Effector memory CD8-positive, alpha-beta T cell (primary cell): ENCODE data around the gene DUSP3.
A peak's percentile ranks its signal among the peaks of the same experiment; 100 is the strongest.

Source experiments
- ATAC-seq: fragments of 150-1000 bp; cut with Tn5 transposase; replicated peaks from 2 replicates; pipeline ENCODE4 v1.10.0; 2021; ENCODE audit warnings: mild to moderate bottlenecking, moderate library complexity
- DNase-seq, 3 experiments: peaks; one replicate each; pipeline ENCODE4 v3.0.0; 2021
- H3K27ac Mint-ChIP-seq, 2 donors: one replicate each; pipeline ENCODE4 v1.8.0; 2022; ENCODE audit warnings: mild to moderate bottlenecking in 2 of 2, mixed read lengths in 2 of 2, moderate library complexity in 2 of 2
- H3K27me3 Mint-ChIP-seq, 2 donors: one replicate each; pipeline ENCODE4 v1.8.0; 2022; ENCODE audit warnings: mixed read lengths in 2 of 2
- H3K36me3 Mint-ChIP-seq: one replicate; pipeline ENCODE4 v1.8.0; 2022; ENCODE audit warnings: mild to moderate bottlenecking, moderate library complexity, mixed read lengths; ENCODE audit not compliant: insufficient read depth
- H3K4me1 Mint-ChIP-seq, 2 donors: one replicate each; pipeline ENCODE4 v1.8.0; 2022; ENCODE audit warnings: low read depth in 2 of 2, mixed read lengths in 2 of 2
- H3K4me3 Mint-ChIP-seq, 2 donors: one replicate each; pipeline ENCODE4 v1.8.0; 2022; ENCODE audit warnings: mild to moderate bottlenecking in 2 of 2, mixed read lengths in 2 of 2, moderate library complexity in 2 of 2
- H3K9me3 Mint-ChIP-seq, 2 donors: one replicate each; pipeline ENCODE4 v1.8.0; 2022; ENCODE audit warnings: mixed read lengths in 2 of 2
- total RNA-seq, 9 experiments: gene quantifications; one replicate each; lab custom pipeline; 2026; lab: John Stamatoyannopoulos, UW

Gene DUSP3
- 11.4 to 31.9 (median 26.3) reads per million in 9 experiments for total RNA-seq

- Mint-ChIP-seq H3K9me3 (no peaks in the 10 kb centered on the region), H3K27me3 (peaks cover 34 to 35% of the 10 kb centered on the region in 2 donors), H3K27ac (peak within 1 kb of the TSS; percentile 29 to 74), H3K4me3 (peak within 1 kb of the TSS; percentile 79 to 82), H3K36me3 (peaks cover 2% of the 10 kb centered on the region), H3K4me1 (peaks cover 2 to 7% of the 10 kb centered on the region in 2 donors)
- DNase-seq (peak; percentile 56 to 73 (median 68)), ATAC-seq (peak; percentile 96)
These were observed at the start of gene DUSP3 for GRCh38 chr17:43778337-43779144. TSS of gene DUSP3 (minus strand) at chr17:43778977. CDS start at chr17:43778924, 53 bp downstream.

GRCh38 chr17:43827596-43827995 lies 48.8 kb upstream of the DUSP3 start:
- Mint-ChIP-seq H3K4me3 (no peak overlapping the region), H3K27me3 (peaks cover 0 to 10% of the 10 kb centered on the region in 2 donors), H3K27ac (no peak overlapping the region), H3K9me3 (no peaks in the 10 kb centered on the region), H3K36me3 (no peaks in the 10 kb centered on the region), H3K4me1 (peaks cover 0 to 6% of the 10 kb centered on the region in 2 donors)
- no peak for DNase-seq
- ATAC-seq: no peak

GRCh38 chr17:43826206-43826605 lies 47.4 kb upstream of the DUSP3 start:
- Mint-ChIP-seq H3K9me3 (no peaks in the 10 kb centered on the region), H3K4me1 (peaks cover 0 to 3% of the 10 kb centered on the region in 2 donors), H3K27ac (no peak overlapping the region), H3K27me3 (peaks cover 0 to 8% of the 10 kb centered on the region in 2 donors), H3K36me3 (no peaks in the 10 kb centered on the region), H3K4me3 (no peak overlapping the region)
- ATAC-seq (no peak), DNase-seq (no peak)

GRCh38 chr17:43825567-43825966 lies 46.8 kb upstream of the DUSP3 start:
- H3K27ac Mint-ChIP-seq: no peak overlapping the region
- H3K27me3 Mint-ChIP-seq: peaks cover 0 to 2% of the 10 kb centered on the region in 2 donors
- no peak overlapping the region for H3K4me3 Mint-ChIP-seq
- H3K4me1 Mint-ChIP-seq: no peaks in the 10 kb centered on the region
- H3K36me3 Mint-ChIP-seq: no peaks in the 10 kb centered on the region
- no peak for DNase-seq
- no peak for ATAC-seq
- no peaks in the 10 kb centered on the region for H3K9me3 Mint-ChIP-seq

- Mint-ChIP-seq H3K36me3 (no peaks in the 10 kb centered on the region), H3K9me3 (no peaks in the 10 kb centered on the region), H3K27me3 (no peaks in the 10 kb centered on the region), H3K4me3 (no peak overlapping the region), H3K4me1 (no peaks in the 10 kb centered on the region), H3K27ac (no peak overlapping the region)
- ATAC-seq (no peak), DNase-seq (no peak)
These were observed 44.7 kb upstream of the DUSP3 start for GRCh38 chr17:43823350-43824084.

- Mint-ChIP-seq H3K36me3 (no peaks in the 10 kb centered on the region), H3K4me3 (no peak overlapping the region), H3K27me3 (no peaks in the 10 kb centered on the region), H3K9me3 (no peaks in the 10 kb centered on the region), H3K27ac (no peak overlapping the region), H3K4me1 (no peaks in the 10 kb centered on the region)
- no peak for DNase-seq
- ATAC-seq: no peak
These were observed 43.9 kb upstream of the DUSP3 start for GRCh38 chr17:43822570-43823190.

- Mint-ChIP-seq H3K27ac (no peak overlapping the region), H3K9me3 (no peaks in the 10 kb centered on the region), H3K36me3 (no peaks in the 10 kb centered on the region), H3K4me3 (no peak overlapping the region), H3K4me1 (no peaks in the 10 kb centered on the region), H3K27me3 (no peaks in the 10 kb centered on the region)
- no peak for DNase-seq
- ATAC-seq: no peak
These were observed 42.0 kb upstream of the DUSP3 start for GRCh38 chr17:43820759-43821158.

- Mint-ChIP-seq H3K27ac (no peak overlapping the region), H3K27me3 (no peaks in the 10 kb centered on the region), H3K4me1 (no peaks in the 10 kb centered on the region), H3K9me3 (no peaks in the 10 kb centered on the region), H3K36me3 (no peaks in the 10 kb centered on the region), H3K4me3 (no peak overlapping the region)
- DNase-seq (no peak), ATAC-seq (no peak)
These were observed 40.2 kb upstream of the DUSP3 start for GRCh38 chr17:43818966-43819365.

GRCh38 chr17:43817826-43818225 lies 39.0 kb upstream of the DUSP3 start:
- H3K9me3 Mint-ChIP-seq: no peaks in the 10 kb centered on the region
- ATAC-seq: no peak
- H3K4me3 Mint-ChIP-seq: no peak overlapping the region
- no peaks in the 10 kb centered on the region for H3K4me1 Mint-ChIP-seq
- no peak for DNase-seq
- H3K36me3 Mint-ChIP-seq: no peaks in the 10 kb centered on the region
- H3K27me3 Mint-ChIP-seq: peaks cover 6 to 9% of the 10 kb centered on the region in 2 donors
- no peak overlapping the region for H3K27ac Mint-ChIP-seq

- Mint-ChIP-seq H3K27me3 (peaks cover 17 to 21% of the 10 kb centered on the region in 2 donors), H3K27ac (no peak overlapping the region)
These were observed 37.9 kb upstream of the DUSP3 start for GRCh38 chr17:43816336-43817320.

GRCh38 chr17:43814714-43815113 lies 35.9 kb upstream of the DUSP3 start:
- Mint-ChIP-seq H3K27ac (no peak overlapping the region), H3K9me3 (no peaks in the 10 kb centered on the region)

More at GRCh38 chr17:43816336-43817320, 37.9 kb upstream of the DUSP3 start:
- Mint-ChIP-seq H3K9me3 (no peaks in the 10 kb centered on the region), H3K4me1 (no peaks in the 10 kb centered on the region), H3K4me3 (no peak overlapping the region), H3K36me3 (no peaks in the 10 kb centered on the region)
- ATAC-seq (no peak), DNase-seq (no peak)

GRCh38 chr17:43814026-43814425 lies 35.2 kb upstream of the DUSP3 start:
- H3K4me3 Mint-ChIP-seq: no peak overlapping the region
- DNase-seq (no peak), ATAC-seq (no peak)
- no peak overlapping the region for H3K27ac Mint-ChIP-seq
- peaks cover 25 to 38% of the 10 kb centered on the region in 2 donors for H3K27me3 Mint-ChIP-seq
- H3K9me3 Mint-ChIP-seq: no peaks in the 10 kb centered on the region
- no peaks in the 10 kb centered on the region for H3K4me1 Mint-ChIP-seq
- H3K36me3 Mint-ChIP-seq: no peaks in the 10 kb centered on the region

More at GRCh38 chr17:43814714-43815113, 35.9 kb upstream of the DUSP3 start:
- H3K4me3 Mint-ChIP-seq: no peak overlapping the region
- no peaks in the 10 kb centered on the region for H3K4me1 Mint-ChIP-seq
- DNase-seq: no peak
- no peak for ATAC-seq
- H3K36me3 Mint-ChIP-seq: no peaks in the 10 kb centered on the region
- peaks cover 25 to 38% of the 10 kb centered on the region in 2 donors for H3K27me3 Mint-ChIP-seq
